Tibial artery (tissue), 4 donors: Measurements from ENCODE around the gene PCP4L1.
"Not testable (repeated sequence)": the region's sequence is repeated elsewhere in the genome, so short reads cannot be mapped to it uniquely, and the experiment has no call there.

Experiments used
- DNase-seq, 2 donors: peaks; one replicate each; pipeline ENCODE4 v3.0.0-alpha.2; 2019
- H3K27ac ChIP-seq, 2 donors: fragments of 200-600 bp; sonication (generic) in 1 of 2; 1 replicate in 1 of 2; 2 replicates in 1 of 2; pipeline ENCODE4 v1.5.1; 2018 to 2019; ENCODE audit warnings: mild to moderate bottlenecking in 1 of 2
- H3K27me3 ChIP-seq, 2 donors: fragments of 200-600 bp; sonication (generic) in 1 of 2; one replicate each; pipeline versions ENCODE4 v1.5.1 to v1.6.0; 2016 to 2019
- H3K36me3 ChIP-seq, 3 donors: fragments of 200-600 bp; sonication (generic) in 2 of 3; one replicate each; pipeline ENCODE4 v1.5.1; 2016 to 2019; ENCODE audit warnings: mild to moderate bottlenecking in 2 of 3
- H3K4me1 ChIP-seq, 4 donors: fragments of 200-600 bp; sonication (generic) in 2 of 4; 1 replicate in 3 of 4; 2 replicates in 1 of 4; pipeline ENCODE4 v1.5.1; 2016 to 2019
- H3K4me3 ChIP-seq, 2 donors: fragments of 200-600 bp; sonication (generic) in 1 of 2; 1 replicate in 1 of 2; 2 replicates in 1 of 2; pipeline ENCODE4 v1.5.1; 2018 to 2019; ENCODE audit warnings: mild to moderate bottlenecking in 2 of 2
- H3K9me3 ChIP-seq, 3 donors: fragments of 200-600 bp; sonication (generic) in 1 of 3; one replicate each; pipeline ENCODE4 v1.5.1; 2016 to 2019
- intact Hi-C: fragments of 100-400 bp; cut with DNase I; formaldehyde crosslinking; loops from one replicate; pipeline ENCODE4 v1.15.0; 2023; ENCODE audit warnings: low total_unique reads
- TF ChIP-seq, protein P1 (sequence below), 2 experiments: fragments of 200-600 bp in 1 of 2; fragments of 450-650 bp in 1 of 2; IDR thresholded peaks; one replicate each; pipeline ENCODE4 v1.5.1; 2017 to 2019; ENCODE audit warnings: antibody characterized with exemption in 2 of 2, mild to moderate bottlenecking in 1 of 2, moderate library complexity in 1 of 2

Gene PCP4L1

DNA sequence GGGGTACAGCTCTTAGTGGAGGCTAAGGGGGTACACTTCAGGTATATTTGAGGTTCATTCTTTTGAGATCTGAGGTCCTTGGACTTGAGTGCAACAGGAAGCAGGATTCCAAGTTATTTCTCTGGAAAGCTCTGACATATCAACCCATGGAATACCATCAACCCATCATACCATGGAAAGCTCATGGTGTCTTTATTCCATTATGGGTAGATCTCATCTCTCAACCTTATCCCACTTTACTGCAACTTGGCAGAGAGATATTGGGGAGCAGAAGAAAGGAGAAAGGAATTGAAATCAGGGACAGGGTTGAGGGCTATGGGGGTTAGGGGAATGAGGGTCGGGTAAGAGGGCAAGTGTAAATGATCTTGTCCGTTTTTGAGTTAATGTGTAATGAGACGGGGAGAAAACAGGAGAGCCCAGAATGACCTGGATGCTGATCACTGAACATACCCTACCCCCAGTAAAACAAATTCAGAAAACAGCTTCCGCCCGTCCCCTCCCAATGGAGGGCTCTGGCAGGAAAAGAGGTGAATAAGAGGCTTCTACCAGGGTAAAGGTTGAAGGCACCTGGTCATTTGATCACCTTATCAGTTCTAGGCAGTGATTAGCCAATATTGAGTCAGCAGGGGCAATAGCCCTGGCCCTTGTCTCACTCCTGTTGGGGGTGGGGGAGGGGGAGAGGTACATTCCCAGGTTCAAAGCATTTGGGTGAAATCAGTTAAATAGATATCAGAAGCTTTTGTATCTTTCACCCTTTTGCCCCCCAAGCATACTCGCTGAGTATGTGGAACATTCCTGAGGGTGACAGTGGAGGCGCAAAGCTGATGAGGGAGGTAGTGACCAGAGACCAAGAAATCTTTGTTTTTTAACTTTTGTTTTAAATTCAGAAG is 34.5 kb upstream of the PCP4L1 start:
- H3K4me1 ChIP-seq, result peaks cover 0 to 22% (median 13%) of the 10 kb centered on the region in 4 donors

DNA sequence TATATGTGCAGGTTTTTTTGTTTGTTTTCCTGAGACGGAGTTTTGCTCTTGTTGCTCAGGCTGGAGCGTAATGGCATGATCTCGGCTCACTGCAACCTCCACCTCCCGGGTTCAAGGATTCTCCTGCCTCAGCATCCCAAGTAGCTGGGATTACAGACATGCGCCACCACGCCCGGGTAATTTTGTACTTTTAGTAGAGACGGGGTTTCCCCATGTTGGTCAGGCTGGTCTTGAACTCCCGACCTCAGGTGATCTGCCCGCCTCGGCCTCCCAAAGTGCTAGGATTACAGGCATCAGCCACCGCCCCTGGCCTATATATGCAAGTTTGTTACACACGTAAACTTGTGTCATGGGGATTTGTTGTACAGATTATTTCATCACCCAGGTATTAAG is 33.9 kb upstream of the PCP4L1 start:
- not testable (repeated sequence) for H3K4me3 ChIP-seq, DNase-seq, H3K9me3 ChIP-seq, H3K27me3 ChIP-seq, H3K27ac ChIP-seq
- Histone ChIP-seq H3K36me3 (peaks cover 9 to 19% (median 16%) of the 10 kb centered on the region in 3 donors), H3K4me1 (peaks cover 0 to 22% (median 13%) of the 10 kb centered on the region in 4 donors)
- intact Hi-C loops, result loop anchor here (5.0 kb wide), 2 partner anchors 83 to 158 kb away; partner anchors contain the start of gene MPZ

More for the DNA sequence above, 34.5 kb upstream of the PCP4L1 start:
- Histone ChIP-seq H3K9me3 (no peaks in the 10 kb centered on the region), H3K27ac (no peak overlapping the region), H3K27me3 (no peaks in the 10 kb centered on the region), H3K4me3 (no peak overlapping the region), H3K36me3 (peaks cover 7 to 13% (median 9%) of the 10 kb centered on the region in 3 donors)
- intact Hi-C loops, result no loop called here
- DNase-seq, result no peak
- TF ChIP-seq, protein P1, sequence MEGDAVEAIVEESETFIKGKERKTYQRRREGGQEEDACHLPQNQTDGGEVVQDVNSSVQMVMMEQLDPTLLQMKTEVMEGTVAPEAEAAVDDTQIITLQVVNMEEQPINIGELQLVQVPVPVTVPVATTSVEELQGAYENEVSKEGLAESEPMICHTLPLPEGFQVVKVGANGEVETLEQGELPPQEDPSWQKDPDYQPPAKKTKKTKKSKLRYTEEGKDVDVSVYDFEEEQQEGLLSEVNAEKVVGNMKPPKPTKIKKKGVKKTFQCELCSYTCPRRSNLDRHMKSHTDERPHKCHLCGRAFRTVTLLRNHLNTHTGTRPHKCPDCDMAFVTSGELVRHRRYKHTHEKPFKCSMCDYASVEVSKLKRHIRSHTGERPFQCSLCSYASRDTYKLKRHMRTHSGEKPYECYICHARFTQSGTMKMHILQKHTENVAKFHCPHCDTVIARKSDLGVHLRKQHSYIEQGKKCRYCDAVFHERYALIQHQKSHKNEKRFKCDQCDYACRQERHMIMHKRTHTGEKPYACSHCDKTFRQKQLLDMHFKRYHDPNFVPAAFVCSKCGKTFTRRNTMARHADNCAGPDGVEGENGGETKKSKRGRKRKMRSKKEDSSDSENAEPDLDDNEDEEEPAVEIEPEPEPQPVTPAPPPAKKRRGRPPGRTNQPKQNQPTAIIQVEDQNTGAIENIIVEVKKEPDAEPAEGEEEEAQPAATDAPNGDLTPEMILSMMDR (IDR thresholded peaks at IDR 0.05), result no peak

DNA sequence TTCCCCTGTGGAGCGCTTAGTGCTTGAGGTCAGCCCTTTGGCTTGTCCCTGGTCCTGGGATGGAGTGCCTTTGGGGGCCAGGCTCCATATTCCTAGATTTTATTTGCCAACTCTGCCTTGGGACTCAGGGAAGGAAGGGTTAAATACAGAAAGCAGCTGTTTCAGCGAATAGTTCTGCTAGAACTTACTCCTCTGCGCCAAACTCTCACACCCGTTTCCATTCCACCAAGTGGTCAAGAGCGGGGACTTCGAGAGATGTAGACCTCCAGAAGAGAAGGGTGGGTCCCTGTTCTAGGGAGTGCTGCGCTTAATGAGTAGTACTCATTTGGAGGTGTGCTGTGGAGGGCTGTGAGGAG is 33.4 kb upstream of the PCP4L1 start:
- intact Hi-C loops, result loop anchor here (5.0 kb wide), 2 partner anchors 82 to 157 kb away; partner anchors contain the start of gene MPZ
- H3K4me3 ChIP-seq, result no peak overlapping the region
- no peak for DNase-seq
- peaks cover 0 to 22% (median 13%) of the 10 kb centered on the region in 4 donors for H3K4me1 ChIP-seq
- TF ChIP-seq, protein P1 (IDR thresholded peaks at IDR 0.05), result no peak
- H3K27ac ChIP-seq, result peak overlapping the region in 1 of 2 donors; percentile 43
- peaks cover 9 to 24% (median 20%) of the 10 kb centered on the region in 3 donors for H3K36me3 ChIP-seq
- H3K9me3 ChIP-seq, result no peaks in the 10 kb centered on the region
- H3K27me3 ChIP-seq, result no peaks in the 10 kb centered on the region

DNA sequence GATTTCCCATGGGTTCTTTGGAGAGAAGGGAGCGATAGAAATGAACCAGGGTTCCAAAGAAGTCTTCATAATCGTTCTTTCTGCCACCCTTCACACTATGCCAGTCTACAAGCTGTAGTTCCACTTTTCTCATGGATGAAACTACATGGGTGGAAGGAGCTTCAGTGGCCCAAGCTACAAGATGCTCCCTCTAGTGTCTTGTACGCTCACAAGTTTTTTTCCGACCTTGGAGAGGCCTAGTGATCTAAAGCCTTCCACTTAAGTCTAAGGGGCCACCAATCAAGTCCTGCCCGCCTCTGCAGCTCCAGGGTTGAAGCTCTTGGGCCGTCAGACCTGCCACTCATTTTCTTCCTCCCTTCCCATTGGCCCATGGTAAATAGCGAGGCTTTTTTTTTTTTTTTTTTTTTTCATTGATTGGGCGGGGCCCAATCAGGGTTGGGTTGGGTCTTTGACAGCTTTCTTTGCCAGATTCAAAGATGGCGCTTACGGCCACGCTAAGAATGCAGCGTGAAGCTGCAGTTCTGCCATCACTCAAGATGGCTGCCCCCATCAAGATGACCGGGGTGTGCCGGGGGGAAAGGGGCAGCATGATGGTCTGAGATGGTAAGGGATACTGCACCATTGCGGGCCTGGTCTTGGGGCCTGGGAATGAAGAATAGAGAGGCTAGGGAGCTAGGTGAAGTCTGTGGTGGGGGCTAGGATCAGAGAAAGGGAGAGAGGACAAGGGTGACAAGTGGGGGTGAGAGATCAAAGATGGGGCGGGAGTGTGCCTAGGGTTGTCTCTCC is 32.8 kb upstream of the PCP4L1 start, which contains the start of gene TOMM40L:
TSS of gene TOMM40L (plus strand) at position 527 of the 786 bp plus-strand sequence. CDS start 430 bp downstream, outside the sequence.
- peak; percentile 93 to 95 for DNase-seq
- peak within 1 kb of the TSS; percentile 63 to 64 for H3K27ac ChIP-seq
- no peaks in the 10 kb centered on the region for H3K27me3 ChIP-seq
- H3K36me3 ChIP-seq, result peaks cover 9 to 29% (median 22%) of the 10 kb centered on the region in 3 donors
- peaks cover 0 to 22% (median 13%) of the 10 kb centered on the region in 4 donors for H3K4me1 ChIP-seq
- TF ChIP-seq, protein P1 (IDR thresholded peaks at IDR 0.05), result peak; percentile 25 to 35
- peak within 1 kb of the TSS; percentile 57 to 68 for H3K4me3 ChIP-seq
- no peaks in the 10 kb centered on the region for H3K9me3 ChIP-seq
- intact Hi-C loops, result loop anchor here (5.0 kb wide), 2 partner anchors 82 to 157 kb away; partner anchors contain the start of gene MPZ

DNA sequence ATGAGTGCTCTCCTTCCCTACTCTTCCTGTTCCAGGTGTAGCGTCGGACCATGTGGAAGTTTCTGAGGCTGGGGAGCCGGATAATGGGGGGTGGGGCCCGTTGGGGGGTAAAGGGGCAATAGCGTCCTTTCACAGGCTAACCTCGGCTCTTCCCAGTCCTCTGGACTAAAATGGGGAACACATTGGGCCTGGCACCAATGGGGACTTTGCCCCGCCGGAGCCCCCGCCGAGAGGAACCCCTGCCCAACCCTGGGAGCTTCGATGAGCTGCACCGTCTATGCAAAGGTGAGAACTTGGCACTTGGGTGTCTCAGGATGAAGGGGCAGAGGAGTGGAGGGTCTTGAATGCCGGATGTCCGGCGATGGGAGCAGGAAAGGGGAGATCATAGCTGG is 32.2 kb upstream of the PCP4L1 start:
- peaks cover 0 to 22% (median 13%) of the 10 kb centered on the region in 4 donors for H3K4me1 ChIP-seq
- H3K9me3 ChIP-seq, result no peaks in the 10 kb centered on the region
- DNase-seq, result no peak
- H3K27ac ChIP-seq, result peak overlapping the region; percentile 63 to 64
- intact Hi-C loops, result loop anchor here (5.0 kb wide), 2 partner anchors 81 to 156 kb away; partner anchors contain the start of gene MPZ
- H3K36me3 ChIP-seq, result peaks cover 9 to 31% (median 22%) of the 10 kb centered on the region in 3 donors
- no peaks in the 10 kb centered on the region for H3K27me3 ChIP-seq
- peak overlapping the region; percentile 57 to 68 for H3K4me3 ChIP-seq
- TF ChIP-seq, protein P1 (IDR thresholded peaks at IDR 0.05), result no peak
